Stimulated activated CD4-positive, alpha-beta T cell treated with anti-CD3 and anti-CD28 coated beads, Interleukin-4, amount 100 ng/mL, for 4 hours (primary cell): ENCODE results near the gene RNF220.
A peak's percentile ranks its signal among the peaks of the same experiment; 100 is the strongest.

Experiments used
- DNase-seq, 2 experiments: peaks; one replicate each; pipeline ENCODE4 v3.0.0-alpha.2; 2020

Gene RNF220

DNA sequence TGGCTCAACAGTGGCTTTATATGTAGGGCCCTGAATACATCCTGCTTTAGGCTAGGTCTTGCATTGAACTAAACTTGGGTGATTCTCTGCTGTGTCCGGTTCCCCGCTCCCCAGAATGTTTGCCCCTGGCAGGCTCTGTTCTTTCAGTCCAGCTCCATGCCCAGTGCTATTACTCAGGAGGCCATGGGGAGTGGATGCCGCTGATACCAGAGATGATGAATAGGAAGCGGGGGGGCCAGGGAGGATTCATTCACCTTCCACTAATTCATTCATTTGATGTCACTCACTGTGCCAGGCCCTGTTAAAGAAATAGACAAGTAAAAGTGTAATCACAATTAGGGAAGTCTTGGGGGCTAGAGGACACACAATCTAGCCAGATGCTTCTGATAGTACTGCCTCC lies 185.4 kb downstream of the RNF220 start:
- DNase-seq, result no peak

- no peak for DNase-seq
These were observed 186.3 kb downstream of the RNF220 start for GRCh38 chr1:44591381-44591780.

DNA sequence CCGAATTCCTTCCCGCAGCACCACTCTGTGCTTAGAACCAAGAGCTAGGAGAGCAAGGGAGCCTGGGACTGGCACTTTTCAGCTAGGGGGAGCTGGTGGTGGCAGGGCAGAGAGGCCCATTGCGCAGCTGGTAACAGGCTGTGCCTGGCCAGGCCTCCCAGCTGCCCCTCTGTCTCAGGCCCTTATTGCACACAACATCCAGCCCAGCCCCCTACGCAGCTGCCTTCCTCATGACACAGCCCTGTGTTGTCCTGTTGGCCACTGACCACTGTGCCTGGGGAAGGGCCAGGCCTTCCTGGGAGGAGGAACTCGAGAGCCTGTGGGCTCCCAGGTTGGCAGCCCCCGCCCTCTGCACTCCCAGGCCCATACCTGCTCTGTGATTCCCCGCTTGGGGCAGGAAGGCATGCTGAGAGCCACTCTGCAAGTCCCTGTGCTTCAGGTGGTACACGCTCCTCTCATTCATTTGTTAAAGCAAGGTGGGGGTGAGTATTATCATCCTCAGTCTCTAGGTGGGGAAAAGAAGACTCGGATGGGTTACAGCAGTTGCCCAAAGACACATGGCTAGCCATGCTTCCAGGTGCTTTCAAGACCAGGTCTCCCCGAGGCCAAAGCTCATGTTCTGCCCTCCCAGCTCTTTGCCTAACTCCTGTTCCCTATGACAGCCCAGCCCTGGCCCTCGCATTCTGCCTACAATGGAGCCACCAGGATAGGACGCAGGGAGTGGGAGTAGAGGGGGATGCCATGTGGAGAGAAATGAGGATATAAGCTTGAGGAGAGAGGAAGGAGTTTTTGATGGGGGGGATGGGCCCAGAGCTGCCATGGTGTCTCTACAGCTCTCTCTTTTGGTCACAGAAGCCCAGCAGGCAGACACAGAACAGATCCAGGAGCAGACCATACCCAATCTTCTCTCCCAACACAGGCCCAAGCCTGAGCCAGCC lies 187.4 kb downstream of the RNF220 start:
- no peak for DNase-seq

DNA sequence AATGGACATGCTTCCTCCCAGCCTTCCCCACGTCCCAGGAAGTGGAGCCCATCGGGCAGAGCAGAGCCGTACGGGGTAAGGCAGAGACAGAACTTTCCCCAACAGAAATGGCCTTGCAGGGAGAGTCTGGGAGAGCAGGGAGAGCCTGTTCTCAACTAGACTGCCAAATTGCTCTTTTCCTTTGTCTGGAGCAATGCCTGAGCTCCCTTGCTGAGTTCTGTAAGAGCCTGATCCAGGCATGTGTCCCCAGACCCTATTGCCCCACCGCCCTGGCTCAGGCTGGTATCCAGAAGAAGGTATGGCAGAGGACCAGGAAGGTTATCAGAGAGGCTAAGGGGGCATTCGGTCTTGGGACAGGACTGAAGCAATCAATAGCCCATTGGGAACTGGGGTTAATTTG lies 189.3 kb downstream of the RNF220 start:
- no peak for DNase-seq

DNA sequence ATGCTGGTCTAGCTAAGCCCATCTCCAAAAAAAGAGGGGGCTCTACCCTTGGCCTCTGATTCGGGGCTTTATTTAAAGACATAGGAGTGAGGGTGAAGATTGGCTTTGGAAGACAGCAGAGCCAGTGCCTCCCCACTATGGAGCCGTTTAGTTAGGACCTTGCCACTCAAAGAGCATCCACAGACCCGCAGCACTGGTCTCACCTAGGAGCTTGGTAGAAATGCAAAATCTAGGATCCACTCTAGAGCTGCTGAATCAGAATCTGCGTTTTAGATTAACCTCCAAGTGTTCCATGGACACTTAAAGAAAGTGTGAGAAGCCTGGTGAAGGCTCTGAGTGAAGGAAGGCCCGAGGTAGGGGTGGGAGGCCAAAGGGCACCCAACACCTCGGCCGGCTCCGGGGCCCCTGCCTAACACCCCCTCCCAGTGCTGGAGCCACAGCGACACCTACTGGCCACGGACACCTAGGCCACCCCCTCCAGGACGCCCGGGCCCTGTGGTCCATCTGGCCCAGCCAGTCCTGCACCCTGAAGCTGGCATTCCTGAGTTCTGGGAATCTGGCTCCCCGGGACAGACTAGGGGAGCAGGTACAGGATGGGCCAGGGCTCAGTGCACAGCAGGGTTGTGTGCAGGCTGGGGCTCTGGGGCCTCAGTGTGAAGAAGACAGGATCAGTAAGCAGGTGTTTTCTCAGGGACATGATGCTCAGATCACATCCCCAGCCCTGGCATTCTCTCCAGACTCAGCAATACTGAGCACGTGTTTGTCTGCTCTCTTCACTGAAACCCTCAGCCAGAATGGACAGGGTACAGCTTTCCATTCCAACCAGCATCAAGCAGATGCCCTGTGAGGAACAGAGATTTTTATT lies 190.0 kb downstream of the RNF220 start:
- peak; percentile 62 to 80 for DNase-seq

DNA sequence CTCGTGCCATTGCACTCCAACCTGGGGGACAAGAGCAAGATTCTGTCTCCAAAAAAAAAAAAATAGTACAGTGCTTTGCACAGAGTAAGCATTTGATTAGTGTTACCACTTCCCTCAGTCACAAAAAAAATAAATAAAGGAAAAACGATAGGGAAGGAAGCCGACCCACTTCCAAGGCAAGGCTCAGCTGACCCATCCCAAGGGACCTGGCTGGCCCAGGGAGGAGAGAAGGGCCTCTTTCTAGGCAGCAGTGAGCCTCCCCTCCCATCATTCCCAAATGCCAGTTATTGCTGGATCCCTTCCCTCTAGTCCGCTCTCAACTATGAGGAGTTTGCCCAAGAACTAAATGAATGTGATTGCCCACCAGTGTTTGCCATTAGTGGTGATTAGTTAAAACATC lies 191.5 kb downstream of the RNF220 start:
- DNase-seq, result no peak

DNA sequence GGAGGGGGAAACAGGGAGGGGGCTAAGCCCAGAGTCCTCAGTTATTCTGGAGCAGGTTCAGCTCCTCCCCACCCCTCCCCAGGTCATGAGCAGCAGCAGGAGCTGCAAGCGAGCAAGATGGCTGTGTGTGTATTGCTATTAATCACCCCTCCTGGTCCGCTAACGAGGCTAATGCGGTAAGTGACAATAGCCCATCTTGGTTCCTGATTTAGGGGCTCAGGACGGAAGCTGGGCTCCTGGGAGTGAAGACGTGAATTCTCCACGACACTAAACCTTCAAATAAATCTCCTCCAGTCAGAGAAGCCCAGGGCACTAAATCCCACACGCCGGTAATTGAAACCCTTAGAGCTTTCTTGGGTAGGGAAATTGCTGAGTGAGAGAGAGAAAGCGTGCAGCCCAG lies 193.1 kb downstream of the RNF220 start:
- no peak for DNase-seq

DNA sequence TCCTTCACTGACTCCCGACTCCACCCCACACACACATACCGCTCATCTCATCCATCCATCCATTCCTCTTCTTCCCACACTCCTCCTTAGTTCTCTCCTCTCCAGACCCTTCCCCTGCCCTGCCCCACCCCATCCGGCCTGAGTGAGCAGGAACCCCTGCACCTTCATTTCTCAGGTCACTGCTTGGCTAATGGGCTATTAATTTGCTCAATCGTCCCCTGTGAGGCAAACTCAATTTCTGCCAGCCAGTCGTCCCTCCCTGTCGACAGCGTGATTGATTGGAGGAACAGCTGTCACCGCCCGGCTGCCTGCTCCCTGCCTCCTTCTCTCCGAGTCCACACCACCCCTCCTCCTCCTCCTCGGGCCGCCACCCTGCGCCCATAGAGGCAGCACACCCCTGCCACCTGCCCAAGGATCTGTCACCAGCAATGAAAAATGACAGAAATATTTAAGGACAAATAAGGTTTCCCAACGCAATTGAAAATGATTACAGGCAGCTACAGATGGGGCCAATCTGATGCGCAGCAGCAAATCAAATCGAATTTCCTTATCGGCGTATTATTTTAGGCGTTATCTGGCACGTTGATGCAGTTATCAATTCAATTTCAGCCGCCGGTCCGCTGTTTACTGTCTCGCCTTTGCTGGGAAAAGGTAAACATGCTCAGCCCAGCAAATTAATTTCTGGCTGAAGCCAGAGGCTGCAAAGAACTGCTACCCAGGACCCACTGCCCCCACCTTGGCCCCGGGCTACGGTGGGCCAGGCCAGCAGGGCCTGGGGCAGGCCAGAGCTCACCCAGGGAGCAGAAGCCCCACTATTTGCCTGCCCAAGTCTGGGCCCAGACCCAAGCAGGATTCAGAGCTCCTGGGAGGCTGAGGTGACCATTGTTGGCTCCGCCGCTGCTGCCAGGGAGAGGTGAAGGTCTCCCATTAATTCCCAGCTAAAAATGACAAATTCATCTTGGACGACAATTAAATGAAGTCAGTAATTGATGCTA lies 197.9 kb downstream of the RNF220 start:
- no peak for DNase-seq

- DNase-seq, result no peak
These were observed 198.7 kb downstream of the RNF220 start for GRCh38 chr1:44603718-44604117.

DNA sequence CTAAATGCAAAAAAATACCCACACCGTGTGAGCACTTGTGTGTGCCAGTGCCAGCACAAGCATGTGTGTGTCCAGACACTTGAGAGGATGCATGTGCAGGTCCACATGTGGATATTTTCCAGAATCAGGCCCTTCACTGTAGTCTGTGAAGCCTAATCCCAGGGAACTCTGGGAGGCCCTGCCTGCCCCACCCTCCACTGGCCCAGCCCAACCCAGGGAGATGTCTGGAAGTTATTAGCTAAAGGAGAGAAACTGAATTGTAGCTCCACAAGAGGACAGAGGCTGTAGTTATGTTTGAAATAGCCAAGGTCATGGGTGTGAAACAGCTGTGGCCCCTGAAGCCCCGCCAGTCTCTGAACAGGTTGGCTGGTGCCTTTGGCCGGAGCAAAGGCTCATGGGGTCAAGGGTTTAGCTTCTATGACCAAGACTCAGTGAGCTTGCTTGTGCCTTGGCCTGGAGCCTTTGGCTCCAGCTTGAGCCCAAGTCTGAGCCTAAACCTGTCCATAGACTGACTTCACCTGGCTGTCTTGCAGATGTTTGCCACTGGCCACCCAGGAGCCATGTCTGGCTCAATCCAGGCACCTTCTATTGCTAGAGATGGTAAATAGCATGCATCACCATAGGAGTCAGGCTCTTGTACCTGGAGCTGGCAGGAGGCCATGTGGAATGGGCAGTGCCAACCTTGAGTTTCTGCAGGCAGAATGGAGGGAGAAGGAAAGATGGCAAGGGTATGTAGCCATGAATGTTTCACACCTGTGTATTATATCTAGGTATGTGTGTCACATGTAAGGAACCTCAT lies 199.3 kb downstream of the RNF220 start:
- no peak for DNase-seq

DNA sequence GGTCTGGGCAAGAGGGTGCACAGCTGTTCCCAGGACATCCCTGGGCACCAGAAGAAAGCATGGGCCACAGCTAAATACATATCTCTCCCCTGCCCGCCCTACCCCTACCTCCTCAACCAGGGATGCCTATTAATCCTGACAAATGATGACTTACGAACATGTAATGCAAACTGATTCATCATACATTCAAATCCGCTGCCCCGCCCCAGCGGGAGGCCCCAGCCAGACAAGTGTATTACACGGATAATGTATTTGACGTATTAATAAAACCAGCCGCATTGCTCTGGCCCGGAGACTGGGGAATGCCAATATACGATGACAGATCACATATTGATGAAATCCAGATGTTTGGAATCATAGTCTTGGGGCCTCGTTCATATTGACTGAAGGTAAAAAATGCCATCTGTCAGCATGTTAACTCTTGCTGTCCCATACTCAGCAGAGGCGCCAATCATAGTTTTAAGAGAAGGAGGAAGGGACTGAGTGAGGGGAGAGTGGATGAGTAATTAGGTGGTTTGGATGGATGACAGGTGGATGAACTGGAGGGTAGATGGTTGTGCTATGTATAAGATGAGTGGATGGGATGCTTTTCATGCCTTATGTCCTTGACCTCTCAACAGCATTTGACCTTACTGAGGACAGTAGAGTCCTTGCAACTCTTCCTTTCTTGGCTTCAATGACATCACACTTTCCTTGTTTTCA lies 201.0 kb downstream of the RNF220 start:
- no peak for DNase-seq

DNA sequence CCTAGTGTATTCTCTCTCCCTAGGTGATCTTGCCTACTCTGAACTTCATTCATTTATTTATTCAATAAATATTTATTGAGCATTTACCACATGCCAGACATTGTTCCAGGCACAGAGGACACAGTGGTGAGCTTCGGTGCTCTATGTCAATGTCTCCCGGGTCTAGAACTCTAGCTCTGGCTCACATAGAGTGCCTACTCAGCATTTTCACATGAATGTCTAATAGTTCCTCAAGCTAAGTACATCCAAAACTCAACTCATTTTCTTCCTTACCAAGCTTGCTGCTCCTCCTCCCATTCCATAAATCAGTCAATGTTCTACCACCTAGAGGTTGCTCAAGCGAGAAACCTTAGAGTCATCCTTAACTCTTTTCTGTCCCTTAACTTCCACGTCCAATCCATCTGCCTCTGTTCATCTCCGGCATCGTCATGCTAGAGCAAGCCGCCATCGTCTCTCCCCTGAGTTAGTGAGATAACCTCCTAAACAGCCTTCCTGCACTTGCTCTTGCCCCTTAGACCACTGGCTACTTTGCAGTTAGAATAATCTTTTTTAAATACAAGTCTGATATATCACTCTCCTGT lies 201.7 kb downstream of the RNF220 start:
- no peak for DNase-seq

GRCh38 chr1:44608141-44608540 lies 203.1 kb downstream of the RNF220 start:
- no peak for DNase-seq

DNA sequence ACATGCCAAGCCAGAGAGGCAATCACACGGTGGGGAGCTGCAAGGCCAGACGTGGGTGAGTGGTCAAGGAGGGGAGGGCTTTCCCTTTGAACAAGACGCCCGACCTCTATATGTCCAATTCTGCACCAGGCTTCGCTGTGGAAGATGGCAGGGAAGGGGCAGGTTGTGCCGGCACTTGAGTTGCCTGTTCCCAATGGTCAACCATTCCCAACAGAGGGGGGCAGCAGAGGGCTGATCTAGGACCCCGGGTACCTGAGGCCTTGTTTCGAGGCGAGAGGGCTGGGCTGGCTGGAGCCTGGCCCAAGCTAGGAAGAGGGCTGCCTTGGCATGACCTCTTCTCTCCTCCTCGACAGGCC lies 204.3 kb downstream of the RNF220 start:
- peak; percentile 12 to 13 for DNase-seq

DNA sequence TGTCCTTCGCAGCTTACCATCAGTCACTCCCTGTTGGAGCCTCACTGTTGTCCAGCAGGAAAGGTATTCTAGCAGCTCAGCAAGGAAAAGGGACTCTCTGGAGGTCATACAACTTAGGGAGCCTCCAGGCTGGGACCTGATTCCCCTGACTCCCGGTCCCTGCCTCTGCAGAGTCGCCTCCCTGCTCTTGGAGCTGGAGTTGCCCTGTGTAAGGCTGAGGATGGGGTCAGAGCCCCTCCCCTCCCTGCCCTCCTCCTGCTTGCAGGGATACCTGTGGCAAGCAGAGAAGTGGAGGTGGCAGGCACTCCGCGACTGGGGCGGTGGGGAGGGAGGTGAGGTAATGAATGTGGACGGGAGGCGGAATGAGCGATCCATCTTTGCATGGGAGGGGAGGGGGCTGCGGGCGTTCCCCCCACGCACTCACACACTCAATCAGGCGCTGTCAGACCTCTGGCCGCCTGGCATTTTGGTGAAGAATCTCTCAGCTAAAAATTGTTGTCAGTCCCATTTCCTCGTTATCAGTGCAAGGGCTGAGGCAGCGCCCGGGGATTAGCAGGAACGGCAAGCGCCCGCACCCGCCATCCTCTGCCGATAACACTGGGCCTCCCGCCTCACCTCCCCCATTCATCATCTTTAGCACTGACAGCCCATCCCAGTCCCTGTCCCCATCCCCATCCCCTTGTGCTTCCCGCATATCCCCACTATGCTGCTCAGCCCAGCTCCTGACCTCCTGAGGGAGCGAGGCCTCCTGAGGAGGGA lies 204.9 kb downstream of the RNF220 start:
- no peak for DNase-seq

DNA sequence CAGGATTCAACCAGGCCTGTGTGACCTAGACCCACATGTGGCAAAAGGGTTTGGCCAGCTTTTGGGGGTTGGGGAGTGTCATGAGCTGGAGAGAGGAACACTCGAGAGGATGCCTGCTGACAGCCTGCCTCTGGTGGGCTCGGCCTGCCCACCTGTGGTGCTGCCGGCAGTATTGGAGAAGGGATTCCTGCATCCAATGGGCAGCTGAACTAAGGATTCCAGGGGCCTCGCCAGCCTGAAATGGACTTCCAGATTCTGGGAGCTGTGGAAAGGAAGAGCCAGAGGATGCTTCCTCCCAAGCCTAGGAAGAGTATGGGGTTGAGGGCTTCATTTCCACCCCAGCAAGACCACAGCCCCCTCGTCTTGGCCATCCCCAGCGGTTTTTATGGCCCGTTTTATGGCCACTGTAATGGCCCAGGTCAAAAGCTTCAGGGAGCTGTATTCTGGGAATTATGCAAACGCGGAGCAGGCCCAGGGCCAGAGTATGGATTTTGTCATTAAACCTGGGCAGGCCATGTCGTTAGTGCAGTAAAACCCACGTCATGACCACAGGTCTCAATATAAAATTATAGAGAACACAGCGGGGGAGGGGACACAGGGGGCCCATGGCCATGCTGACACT lies 205.6 kb downstream of the RNF220 start:
- DNase-seq, result no peak

- DNase-seq, result no peak
These were observed 206.4 kb downstream of the RNF220 start for GRCh38 chr1:44611419-44611818.

GRCh38 chr1:44611866-44612265 lies 206.8 kb downstream of the RNF220 start:
- no peak for DNase-seq

- no peak for DNase-seq
These were observed 208.9 kb downstream of the RNF220 start for GRCh38 chr1:44613941-44614340.
